ENCODE measurements around the gene CYFIP2. TPM values are rescaled to one million over a fixed set of nuclear protein-coding genes. Genes with fewer than 3 reads are reported as not detected.

Gene CYFIP2
- total RNA-seq, 1 experiment from 2014 or later: 95.3 TPM

GRCh38 chr5:157400741-157401495 lies 135.0 kb downstream of the CYFIP2 start:
- H3K27me3 Mint-ChIP-seq (ENCODE audit: low read depth): no peaks in the 10 kb centered on the region; the same call in 1 of the 2 replicates
- H3K36me3 Mint-ChIP-seq: no peaks in the 10 kb centered on the region
- no peaks in the 10 kb centered on the region for H3K4me1 Mint-ChIP-seq
- ATAC-seq (no peak), DNase-seq (ENCODE audit: low spot score) (no peak)
- H3K9me3 Mint-ChIP-seq: peaks cover 20% of the 10 kb centered on the region
- no peak overlapping the region for H3K4me3 Mint-ChIP-seq
- ChIA-PET CTCF (interaction anchor here (1.0 kb wide), 1 partner anchor 342 kb away, joined by 3 read pairs; the partner anchor contains the start of gene LSM11), POLR2A (no interaction called here)
- no peak for TF ChIP-seq CDX4 (CRISPR knock-in tag; IDR thresholded peaks at IDR 0.05; ENCODE audit: borderline replicate concordance)
- no peak for TF ChIP-seq PRRX2 (CRISPR knock-in tag; IDR thresholded peaks at IDR 0.05)
- no peak for TF ChIP-seq MLX (CRISPR knock-in tag; IDR thresholded peaks at IDR 0.05)
- no peak for TF ChIP-seq JAZF1 (CRISPR knock-in tag; IDR thresholded peaks at IDR 0.05)
- no peak for TF ChIP-seq NR2C2 (CRISPR knock-in tag; IDR thresholded peaks at IDR 0.05)
- no peak for TF ChIP-seq NR1H2 (CRISPR knock-in tag; IDR thresholded peaks at IDR 0.05)
- no peak overlapping the region for H3K27ac Mint-ChIP-seq

- no peak overlapping the region for H3K4me3 Mint-ChIP-seq
- TF ChIP-seq MAX (CRISPR knock-in tag; IDR thresholded peaks at IDR 0.05) (no peak), AR (CRISPR knock-in tag; IDR thresholded peaks at IDR 0.05) (no peak), E2F4 (CRISPR knock-in tag; IDR thresholded peaks at IDR 0.05; ENCODE audit: borderline replicate concordance, low read depth) (no peak), ZNF281 (CRISPR knock-in tag; IDR thresholded peaks at IDR 0.05) (no peak), ZNF671 (CRISPR knock-in tag; IDR thresholded peaks at IDR 0.05) (no peak), FOXP1 (CRISPR knock-in tag; IDR thresholded peaks at IDR 0.05; ENCODE audit: borderline replicate concordance) (no peak), ARID4B (CRISPR knock-in tag; IDR thresholded peaks at IDR 0.05; ENCODE audit: borderline replicate concordance) (no peak), USF2 (CRISPR knock-in tag; IDR thresholded peaks at IDR 0.05) (no peak), CBFB (CRISPR knock-in tag; IDR thresholded peaks at IDR 0.05; ENCODE audit: low read depth) (no peak), PREB (CRISPR knock-in tag; IDR thresholded peaks at IDR 0.05; ENCODE audit: borderline replicate concordance) (no peak), MLX (CRISPR knock-in tag; IDR thresholded peaks at IDR 0.05) (no peak), ZNF219 (CRISPR knock-in tag; IDR thresholded peaks at IDR 0.05; ENCODE audit: borderline replicate concordance) (no peak)
These were observed 149.9 kb downstream of the CYFIP2 start for GRCh38 chr5:157415838-157416237.

More at GRCh38 chr5:157415838-157416237, 149.9 kb downstream of the CYFIP2 start:
- Mint-ChIP-seq H3K9me3 (peaks cover 52% of the 10 kb centered on the region), H3K4me1 (no peaks in the 10 kb centered on the region), H3K36me3 (peaks cover 12% of the 10 kb centered on the region), H3K27me3 (ENCODE audit: low read depth) (peaks cover 10% of the 10 kb centered on the region), H3K27ac (no peak overlapping the region)
- ChIA-PET POLR2A (no interaction called here), CTCF (no interaction called here)
- ATAC-seq (no peak), DNase-seq (ENCODE audit: low spot score) (no peak)

Data from WTC11 (cell line).